Type B pancreatic cell (in vitro differentiated cells): Measurements from ENCODE around the gene BCL7A. TPM values are rescaled to one million over a fixed set of nuclear protein-coding genes. Genes with fewer than 3 reads are reported as not detected.

Experiments used
- DNase-seq: peaks from one replicate; pipeline ENCODE4 v3.0.0; 2021; ENCODE audit warnings: mixed read lengths; ENCODE audit not compliant: unreplicated experiment; ENCODE audit errors: extremely low spot score
- H3K27ac Mint-ChIP-seq: 2 replicates; pipeline ENCODE4 v1.8.0; 2021; ENCODE audit warnings: mild to moderate bottlenecking, mixed read lengths
- H3K27me3 Mint-ChIP-seq: 2 replicates; pipeline ENCODE4 v1.8.0; 2021; ENCODE audit warnings: mixed read lengths
- H3K36me3 Mint-ChIP-seq: 2 replicates; pipeline ENCODE4 v1.8.0; 2021; ENCODE audit warnings: mixed read lengths
- H3K4me1 Mint-ChIP-seq: one replicate; pipeline ENCODE4 v1.8.0; 2021; ENCODE audit warnings: mixed read lengths; ENCODE audit not compliant: unreplicated experiment
- H3K4me3 Mint-ChIP-seq: 2 replicates; pipeline ENCODE4 v1.8.0; 2021; ENCODE audit warnings: mild to moderate bottlenecking, mixed read lengths
- H3K9me3 Mint-ChIP-seq: 2 replicates; pipeline ENCODE4 v1.8.0; 2021; ENCODE audit warnings: mixed read lengths
- total RNA-seq: library from RNA; stranded (reverse); gene quantifications from 2 replicates; pipeline ENCODE4 v1.2.1, GENCODE V29; 2021; ENCODE audit warnings: low replicate concordance
- TF ChIP-seq, protein P1 (sequence below): fragments of 200-600 bp; sonication (generic); conservative IDR thresholded peaks from 2 replicates; pipeline ENCODE4 v1.5.0; 2021; ENCODE audit warnings: antibody characterized with exemption, mild to moderate bottlenecking

The BCL7A gene
- total RNA-seq, 1 donor from 2014 or later = 30.9 TPM

DNA sequence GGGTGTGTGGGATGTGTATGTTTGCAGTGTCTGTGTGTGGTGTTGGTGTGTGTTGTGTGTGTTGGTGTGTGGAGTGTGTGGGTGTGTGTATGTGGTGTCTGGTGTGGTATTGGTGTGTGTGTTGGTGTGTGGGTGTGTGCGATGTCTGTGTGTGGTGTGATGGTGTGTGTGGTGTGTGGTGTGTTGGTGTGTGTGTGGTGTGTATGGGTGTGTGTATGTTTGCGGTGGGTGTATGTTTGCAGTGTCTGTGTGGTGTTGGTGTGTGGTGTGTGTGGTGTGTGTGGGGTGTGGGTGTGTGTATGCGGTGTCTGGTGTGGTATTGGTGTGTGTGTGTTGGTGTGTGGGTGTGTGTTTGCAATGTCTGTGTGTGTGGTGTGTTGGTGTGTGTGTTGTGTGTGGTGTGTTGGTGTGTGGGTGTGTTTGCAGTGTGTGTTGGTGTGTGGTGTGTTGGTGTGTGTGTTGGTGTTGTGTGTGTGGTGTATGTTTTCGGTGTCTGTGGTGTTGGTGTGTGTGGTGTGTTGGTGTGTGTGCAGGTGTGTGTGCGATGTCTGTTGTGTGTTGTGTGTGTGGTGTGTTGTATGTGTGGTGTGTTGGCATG is 72.6 kb downstream of the BCL7A start:
- Mint-ChIP-seq H3K4me1 (peaks cover 30% of the 10 kb centered on the region), H3K36me3 (peaks cover 7% of the 10 kb centered on the region), H3K4me3 (no peak overlapping the region), H3K27me3 (no peaks in the 10 kb centered on the region), H3K27ac (no peak overlapping the region), H3K9me3 (no peaks in the 10 kb centered on the region)
- DNase-seq = no peak
- TF ChIP-seq, protein P1, sequence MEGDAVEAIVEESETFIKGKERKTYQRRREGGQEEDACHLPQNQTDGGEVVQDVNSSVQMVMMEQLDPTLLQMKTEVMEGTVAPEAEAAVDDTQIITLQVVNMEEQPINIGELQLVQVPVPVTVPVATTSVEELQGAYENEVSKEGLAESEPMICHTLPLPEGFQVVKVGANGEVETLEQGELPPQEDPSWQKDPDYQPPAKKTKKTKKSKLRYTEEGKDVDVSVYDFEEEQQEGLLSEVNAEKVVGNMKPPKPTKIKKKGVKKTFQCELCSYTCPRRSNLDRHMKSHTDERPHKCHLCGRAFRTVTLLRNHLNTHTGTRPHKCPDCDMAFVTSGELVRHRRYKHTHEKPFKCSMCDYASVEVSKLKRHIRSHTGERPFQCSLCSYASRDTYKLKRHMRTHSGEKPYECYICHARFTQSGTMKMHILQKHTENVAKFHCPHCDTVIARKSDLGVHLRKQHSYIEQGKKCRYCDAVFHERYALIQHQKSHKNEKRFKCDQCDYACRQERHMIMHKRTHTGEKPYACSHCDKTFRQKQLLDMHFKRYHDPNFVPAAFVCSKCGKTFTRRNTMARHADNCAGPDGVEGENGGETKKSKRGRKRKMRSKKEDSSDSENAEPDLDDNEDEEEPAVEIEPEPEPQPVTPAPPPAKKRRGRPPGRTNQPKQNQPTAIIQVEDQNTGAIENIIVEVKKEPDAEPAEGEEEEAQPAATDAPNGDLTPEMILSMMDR = no peak

DNA sequence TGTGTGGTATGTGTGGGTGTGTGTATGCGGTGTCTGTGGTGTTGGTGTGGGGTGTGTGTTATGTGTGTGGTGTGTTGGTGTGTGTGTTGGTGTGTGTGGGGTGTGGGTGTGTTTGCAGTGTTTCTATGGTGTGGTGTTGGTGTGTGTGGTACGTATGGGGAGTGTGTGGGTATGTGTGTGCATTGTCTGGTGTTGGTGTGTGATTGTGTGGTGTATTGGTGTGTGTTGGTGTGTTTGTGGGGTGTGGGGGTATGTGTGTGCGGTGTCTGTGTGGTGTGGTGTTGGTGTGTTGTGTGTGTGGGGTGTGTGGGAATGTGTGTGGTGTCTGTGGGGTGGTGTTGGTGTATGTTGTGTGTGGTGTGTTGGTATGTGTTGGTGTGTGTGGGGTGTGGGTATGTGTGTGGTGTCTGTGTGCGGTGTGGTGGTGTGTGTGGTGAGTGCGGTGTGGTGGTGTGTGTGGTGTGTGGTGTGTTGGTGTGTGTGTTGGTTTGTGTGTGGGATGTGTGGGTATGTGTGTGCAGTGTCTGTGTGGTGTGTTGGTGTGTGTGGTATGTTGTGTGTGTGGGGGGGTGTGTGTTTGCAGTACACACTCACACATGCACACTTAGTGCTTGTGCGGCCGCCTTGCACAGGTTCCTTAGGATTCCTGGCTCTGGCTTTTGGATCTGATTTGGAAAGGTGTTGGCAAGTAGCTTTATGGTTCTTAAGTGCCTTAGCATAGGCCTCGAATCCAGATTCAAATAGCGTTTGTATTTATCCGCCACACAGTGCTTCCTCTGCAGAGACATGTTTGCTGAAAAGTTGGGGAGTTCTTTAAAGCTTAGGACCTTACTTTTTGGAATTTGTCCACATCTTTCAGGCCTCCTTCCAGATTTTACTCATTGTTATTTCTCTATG is 73.3 kb downstream of the BCL7A start:
- TF ChIP-seq, protein P1 = no peak
- H3K4me3 Mint-ChIP-seq = no peak overlapping the region
- no peaks in the 10 kb centered on the region for H3K9me3 Mint-ChIP-seq
- H3K36me3 Mint-ChIP-seq = peaks cover 7% of the 10 kb centered on the region
- H3K27ac Mint-ChIP-seq = no peak overlapping the region
- peaks cover 36% of the 10 kb centered on the region for H3K4me1 Mint-ChIP-seq
- H3K27me3 Mint-ChIP-seq = no peaks in the 10 kb centered on the region
- no peak for DNase-seq

DNA sequence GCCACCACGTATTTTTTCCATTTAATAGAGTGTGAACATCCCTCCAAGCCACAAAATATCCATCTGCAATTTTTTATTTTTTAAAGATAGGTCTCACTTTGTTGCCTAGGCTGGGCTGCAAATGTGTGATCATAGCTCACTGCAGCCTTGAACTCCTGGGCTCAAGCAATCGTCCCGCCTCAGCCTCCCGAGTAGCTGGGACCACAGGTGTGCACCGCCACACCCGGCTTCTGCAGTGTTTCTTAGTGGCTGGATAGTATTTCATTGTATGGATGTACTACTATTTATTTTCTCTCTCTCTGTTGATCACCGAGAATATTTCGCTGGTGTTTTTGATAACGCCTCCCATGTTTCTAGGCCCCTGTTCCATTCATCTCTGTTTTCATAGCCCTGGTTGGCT is 74.3 kb downstream of the BCL7A start:
- DNase-seq = no peak
- peak overlapping the region; percentile 43 for H3K27ac Mint-ChIP-seq

DNA sequence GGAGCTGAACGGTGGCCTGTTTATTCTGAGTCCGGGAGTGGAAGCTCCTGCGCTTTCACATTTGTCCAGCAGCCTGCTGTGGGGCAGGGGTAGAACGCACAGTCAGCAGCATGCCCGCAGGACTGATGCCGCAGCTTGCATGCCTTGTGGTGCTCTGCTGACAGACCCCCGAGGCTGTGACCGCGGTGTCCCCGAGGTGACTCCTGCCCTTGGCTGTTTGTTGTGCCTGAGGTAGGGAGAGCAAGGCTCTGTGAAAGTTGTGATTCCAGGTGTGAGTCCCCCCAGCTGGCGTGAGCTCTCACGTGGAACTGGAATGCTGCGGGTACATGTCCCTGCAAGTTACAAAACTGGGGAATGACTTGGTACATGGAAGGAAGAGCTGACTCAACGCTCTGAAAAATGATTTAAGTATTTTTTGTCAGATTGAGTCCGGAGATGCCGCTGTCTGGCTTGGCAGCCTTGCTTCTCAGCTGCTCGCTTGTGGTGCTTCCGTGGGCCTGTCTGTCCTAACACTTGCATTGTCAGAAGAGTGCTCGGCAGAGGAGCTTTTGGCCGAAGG is 75.0 kb downstream of the BCL7A start:
- Mint-ChIP-seq H3K4me3 (peak overlapping the region; percentile 54), H3K4me1 (peaks cover 37% of the 10 kb centered on the region), H3K27ac (peak overlapping the region; percentile 43), H3K27me3 (no peaks in the 10 kb centered on the region), H3K9me3 (no peaks in the 10 kb centered on the region), H3K36me3 (peaks cover 3% of the 10 kb centered on the region)
- DNase-seq = no peak
- TF ChIP-seq, protein P1 = no peak

More for the DNA sequence above, 74.3 kb downstream of the BCL7A start:
- Mint-ChIP-seq H3K4me1 (peaks cover 37% of the 10 kb centered on the region), H3K36me3 (peaks cover 3% of the 10 kb centered on the region), H3K9me3 (no peaks in the 10 kb centered on the region), H3K4me3 (no peak overlapping the region), H3K27me3 (no peaks in the 10 kb centered on the region)
- TF ChIP-seq, protein P1 = no peak

DNA sequence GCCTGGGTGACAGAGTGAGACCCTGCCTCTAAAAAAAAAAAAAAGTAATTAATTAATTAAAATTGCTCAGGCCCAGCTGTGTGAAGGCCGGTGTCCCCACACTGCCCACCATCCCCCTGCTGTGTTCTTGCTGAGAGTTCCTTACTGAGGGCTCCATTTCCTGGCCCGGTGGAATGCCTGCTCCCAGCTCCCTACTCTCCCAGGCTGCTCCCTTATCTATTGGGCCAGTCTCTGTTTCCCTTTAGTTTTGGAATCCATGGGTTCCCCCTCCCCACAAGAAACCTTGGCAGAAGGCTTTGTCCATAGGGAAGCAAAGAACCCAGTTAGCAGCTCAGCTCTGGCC is 75.9 kb downstream of the BCL7A start:
- Mint-ChIP-seq H3K36me3 (peaks cover 5% of the 10 kb centered on the region), H3K4me1 (peaks cover 37% of the 10 kb centered on the region), H3K4me3 (peak overlapping the region; percentile 67), H3K27me3 (no peaks in the 10 kb centered on the region), H3K27ac (peak overlapping the region; percentile 94), H3K9me3 (peaks cover 2% of the 10 kb centered on the region)
- TF ChIP-seq, protein P1 = no peak
- DNase-seq = no peak
